ENCODE measurements around the gene CYP4X1. TPM values are rescaled to one million over a fixed set of nuclear protein-coding genes. Genes with fewer than 3 reads are reported as not detected.

Gene CYP4X1
- total and polyA plus RNA-seq, 2 of the 8 experiments (the other 6 are each of a cell fraction or from before 2014, with no cell fraction given), result 1.3 to 3.5 TPM

DNA sequence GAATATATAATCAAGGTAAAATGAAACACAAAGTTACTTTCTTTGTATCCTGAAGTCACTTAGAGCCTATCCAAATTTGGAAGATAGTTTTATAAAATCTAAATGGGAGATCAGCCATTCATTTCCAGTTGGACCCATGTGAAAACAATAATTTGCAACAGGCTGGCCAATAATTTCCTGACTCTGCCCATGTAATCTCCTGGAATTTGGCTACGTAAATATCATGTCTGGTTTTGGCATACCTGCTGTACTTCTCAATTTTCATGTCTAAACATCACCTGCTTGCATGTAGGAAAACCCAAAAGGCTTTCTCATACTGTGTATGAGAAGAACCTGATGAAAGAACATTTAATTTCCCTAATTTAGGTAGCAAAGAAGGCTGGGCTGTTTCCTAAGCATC is 35.9 kb downstream of the CYP4X1 start (continued):
- TF ChIP-seq, protein P1, sequence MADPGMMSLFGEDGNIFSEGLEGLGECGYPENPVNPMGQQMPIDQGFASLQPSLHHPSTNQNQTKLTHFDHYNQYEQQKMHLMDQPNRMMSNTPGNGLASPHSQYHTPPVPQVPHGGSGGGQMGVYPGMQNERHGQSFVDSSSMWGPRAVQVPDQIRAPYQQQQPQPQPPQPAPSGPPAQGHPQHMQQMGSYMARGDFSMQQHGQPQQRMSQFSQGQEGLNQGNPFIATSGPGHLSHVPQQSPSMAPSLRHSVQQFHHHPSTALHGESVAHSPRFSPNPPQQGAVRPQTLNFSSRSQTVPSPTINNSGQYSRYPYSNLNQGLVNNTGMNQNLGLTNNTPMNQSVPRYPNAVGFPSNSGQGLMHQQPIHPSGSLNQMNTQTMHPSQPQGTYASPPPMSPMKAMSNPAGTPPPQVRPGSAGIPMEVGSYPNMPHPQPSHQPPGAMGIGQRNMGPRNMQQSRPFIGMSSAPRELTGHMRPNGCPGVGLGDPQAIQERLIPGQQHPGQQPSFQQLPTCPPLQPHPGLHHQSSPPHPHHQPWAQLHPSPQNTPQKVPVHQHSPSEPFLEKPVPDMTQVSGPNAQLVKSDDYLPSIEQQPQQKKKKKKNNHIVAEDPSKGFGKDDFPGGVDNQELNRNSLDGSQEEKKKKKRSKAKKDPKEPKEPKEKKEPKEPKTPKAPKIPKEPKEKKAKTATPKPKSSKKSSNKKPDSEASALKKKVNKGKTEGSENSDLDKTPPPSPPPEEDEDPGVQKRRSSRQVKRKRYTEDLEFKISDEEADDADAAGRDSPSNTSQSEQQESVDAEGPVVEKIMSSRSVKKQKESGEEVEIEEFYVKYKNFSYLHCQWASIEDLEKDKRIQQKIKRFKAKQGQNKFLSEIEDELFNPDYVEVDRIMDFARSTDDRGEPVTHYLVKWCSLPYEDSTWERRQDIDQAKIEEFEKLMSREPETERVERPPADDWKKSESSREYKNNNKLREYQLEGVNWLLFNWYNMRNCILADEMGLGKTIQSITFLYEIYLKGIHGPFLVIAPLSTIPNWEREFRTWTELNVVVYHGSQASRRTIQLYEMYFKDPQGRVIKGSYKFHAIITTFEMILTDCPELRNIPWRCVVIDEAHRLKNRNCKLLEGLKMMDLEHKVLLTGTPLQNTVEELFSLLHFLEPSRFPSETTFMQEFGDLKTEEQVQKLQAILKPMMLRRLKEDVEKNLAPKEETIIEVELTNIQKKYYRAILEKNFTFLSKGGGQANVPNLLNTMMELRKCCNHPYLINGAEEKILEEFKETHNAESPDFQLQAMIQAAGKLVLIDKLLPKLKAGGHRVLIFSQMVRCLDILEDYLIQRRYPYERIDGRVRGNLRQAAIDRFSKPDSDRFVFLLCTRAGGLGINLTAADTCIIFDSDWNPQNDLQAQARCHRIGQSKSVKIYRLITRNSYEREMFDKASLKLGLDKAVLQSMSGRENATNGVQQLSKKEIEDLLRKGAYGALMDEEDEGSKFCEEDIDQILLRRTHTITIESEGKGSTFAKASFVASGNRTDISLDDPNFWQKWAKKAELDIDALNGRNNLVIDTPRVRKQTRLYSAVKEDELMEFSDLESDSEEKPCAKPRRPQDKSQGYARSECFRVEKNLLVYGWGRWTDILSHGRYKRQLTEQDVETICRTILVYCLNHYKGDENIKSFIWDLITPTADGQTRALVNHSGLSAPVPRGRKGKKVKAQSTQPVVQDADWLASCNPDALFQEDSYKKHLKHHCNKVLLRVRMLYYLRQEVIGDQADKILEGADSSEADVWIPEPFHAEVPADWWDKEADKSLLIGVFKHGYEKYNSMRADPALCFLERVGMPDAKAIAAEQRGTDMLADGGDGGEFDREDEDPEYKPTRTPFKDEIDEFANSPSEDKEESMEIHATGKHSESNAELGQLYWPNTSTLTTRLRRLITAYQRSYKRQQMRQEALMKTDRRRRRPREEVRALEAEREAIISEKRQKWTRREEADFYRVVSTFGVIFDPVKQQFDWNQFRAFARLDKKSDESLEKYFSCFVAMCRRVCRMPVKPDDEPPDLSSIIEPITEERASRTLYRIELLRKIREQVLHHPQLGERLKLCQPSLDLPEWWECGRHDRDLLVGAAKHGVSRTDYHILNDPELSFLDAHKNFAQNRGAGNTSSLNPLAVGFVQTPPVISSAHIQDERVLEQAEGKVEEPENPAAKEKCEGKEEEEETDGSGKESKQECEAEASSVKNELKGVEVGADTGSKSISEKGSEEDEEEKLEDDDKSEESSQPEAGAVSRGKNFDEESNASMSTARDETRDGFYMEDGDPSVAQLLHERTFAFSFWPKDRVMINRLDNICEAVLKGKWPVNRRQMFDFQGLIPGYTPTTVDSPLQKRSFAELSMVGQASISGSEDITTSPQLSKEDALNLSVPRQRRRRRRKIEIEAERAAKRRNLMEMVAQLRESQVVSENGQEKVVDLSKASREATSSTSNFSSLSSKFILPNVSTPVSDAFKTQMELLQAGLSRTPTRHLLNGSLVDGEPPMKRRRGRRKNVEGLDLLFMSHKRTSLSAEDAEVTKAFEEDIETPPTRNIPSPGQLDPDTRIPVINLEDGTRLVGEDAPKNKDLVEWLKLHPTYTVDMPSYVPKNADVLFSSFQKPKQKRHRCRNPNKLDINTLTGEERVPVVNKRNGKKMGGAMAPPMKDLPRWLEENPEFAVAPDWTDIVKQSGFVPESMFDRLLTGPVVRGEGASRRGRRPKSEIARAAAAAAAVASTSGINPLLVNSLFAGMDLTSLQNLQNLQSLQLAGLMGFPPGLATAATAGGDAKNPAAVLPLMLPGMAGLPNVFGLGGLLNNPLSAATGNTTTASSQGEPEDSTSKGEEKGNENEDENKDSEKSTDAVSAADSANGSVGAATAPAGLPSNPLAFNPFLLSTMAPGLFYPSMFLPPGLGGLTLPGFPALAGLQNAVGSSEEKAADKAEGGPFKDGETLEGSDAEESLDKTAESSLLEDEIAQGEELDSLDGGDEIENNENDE (IDR thresholded peaks at IDR 0.05; ENCODE audit: insufficient replicate concordance, low read length), result no peak
- TF ChIP-seq SIN3A (conservative IDR thresholded peaks at IDR 0.05 in 1 of 2, IDR thresholded peaks at IDR 0.05 in 1 of 2; ENCODE audit: low read depth in 1 of 2, low read length in 2 of 2), result no peak
- no peak for TF ChIP-seq CHD2 (IDR thresholded peaks at IDR 0.05; ENCODE audit: low read length)
- TF ChIP-seq EP300 (IDR thresholded peaks at IDR 0.05; ENCODE audit: borderline replicate concordance in 1 of 2, low read depth in 2 of 2, low read length in 2 of 2), result no peak
- no peak for TF ChIP-seq RBBP5 (IDR thresholded peaks at IDR 0.05; ENCODE audit: borderline replicate concordance, low read depth, low read length)
- TF ChIP-seq HDAC6 (IDR thresholded peaks at IDR 0.05; ENCODE audit: low read depth, low read length), result no peak
